Ectodermal cell (in vitro differentiated cells): ENCODE results near the gene CRYGC.
"Not testable (repeated sequence)": the region's sequence is repeated elsewhere in the genome, so short reads cannot be mapped to it uniquely, and the experiment has no call there.

Experiments used
- H3K27ac ChIP-seq: 2 replicates; pipeline ENCODE4 v1.7.0; 2013; ENCODE audit warnings: mild to moderate bottlenecking, low read depth, low read length; ENCODE audit not compliant: insufficient read depth, poor library complexity, severe bottlenecking
- H3K27me3 ChIP-seq: 2 replicates; pipeline ENCODE4 v1.7.0; 2013; ENCODE audit warnings: mild to moderate bottlenecking, low read length; ENCODE audit not compliant: insufficient read depth, control insufficient read depth, poor library complexity, severe bottlenecking
- H3K36me3 ChIP-seq: one replicate; pipeline ENCODE4 v1.7.0; 2013; ENCODE audit warnings: low read length; ENCODE audit not compliant: control insufficient read depth, insufficient read depth
- H3K4me1 ChIP-seq: one replicate; pipeline ENCODE4 v1.7.0; 2013; ENCODE audit warnings: low read length; ENCODE audit not compliant: control insufficient read depth, insufficient read depth
- H3K4me3 ChIP-seq: 2 replicates; pipeline ENCODE4 v1.7.0; 2013; ENCODE audit warnings: low read depth, low read length, control low read depth; ENCODE audit not compliant: insufficient read depth
- H3K9me3 ChIP-seq: 2 replicates; pipeline ENCODE4 v1.7.0; 2013; ENCODE audit warnings: mild to moderate bottlenecking, low read length, moderate library complexity; ENCODE audit not compliant: control insufficient read depth
- WGBS, 2 experiments: methylation state at CpG; one replicate each; pipeline ENCODE4 v1.1.7; 2013; ENCODE audit warnings: missing lambda C conversion rate in 2 of 2; 5-methylcytosine and 5-hydroxymethylcytosine counted together

CRYGC gene

GRCh38 chr2:208138334-208138733, 8.7 kb upstream of the CRYGC start:
- not testable (repeated sequence) for H3K27me3 ChIP-seq, H3K9me3 ChIP-seq, H3K36me3 ChIP-seq, H3K4me1 ChIP-seq, H3K4me3 ChIP-seq, H3K27ac ChIP-seq
- WGBS, 2 experiments: 96 to 98% methylated on average over 7 of the region's 7 CpGs

GRCh38 chr2:208136716-208137094, 7.1 kb upstream of the CRYGC start:
- Histone ChIP-seq H3K36me3 (no peaks in the 10 kb centered on the region), H3K27me3 (no peaks in the 10 kb centered on the region), H3K4me1 (no peaks in the 10 kb centered on the region), H3K9me3 (no peaks in the 10 kb centered on the region), H3K27ac (no peak overlapping the region), H3K4me3 (no peak overlapping the region)
- WGBS, 2 experiments: 91 to 94% methylated on average over 2 of the region's 2 CpGs

GRCh38 chr2:208135794-208136715, 6.4 kb upstream of the CRYGC start:
- no peaks in the 10 kb centered on the region for H3K27me3 ChIP-seq
- H3K36me3 ChIP-seq: no peaks in the 10 kb centered on the region
- H3K4me3 ChIP-seq: no peak overlapping the region
- no peaks in the 10 kb centered on the region for H3K4me1 ChIP-seq
- H3K27ac ChIP-seq: no peak overlapping the region
- WGBS, 2 experiments: 94 to 95% methylated on average over 11 of the region's 11 CpGs
- H3K9me3 ChIP-seq: no peaks in the 10 kb centered on the region

- H3K9me3 ChIP-seq: no peaks in the 10 kb centered on the region
- H3K36me3 ChIP-seq: no peaks in the 10 kb centered on the region
- no peaks in the 10 kb centered on the region for H3K4me1 ChIP-seq
- WGBS, 2 experiments: 62 to 63% methylated on average over 7 of the region's 8 CpGs
- H3K27me3 ChIP-seq: no peaks in the 10 kb centered on the region
- H3K27ac ChIP-seq: no peak overlapping the region
- no peak overlapping the region for H3K4me3 ChIP-seq
Measured at GRCh38 chr2:208134928-208135586, 5.4 kb upstream of the CRYGC start.

GRCh38 chr2:208130712-208131110, 1.1 kb upstream of the CRYGC start:
- WGBS, 2 experiments: 92 to 95% methylated on average over 6 of the region's 6 CpGs
- H3K27ac ChIP-seq: no peak overlapping the region

GRCh38 chr2:208128136-208128535, 1.5 kb downstream of the CRYGC start:
- no peaks in the 10 kb centered on the region for H3K36me3 ChIP-seq
- no peaks in the 10 kb centered on the region for H3K4me1 ChIP-seq
- H3K27me3 ChIP-seq: no peaks in the 10 kb centered on the region
- no peaks in the 10 kb centered on the region for H3K9me3 ChIP-seq
- no peak overlapping the region for H3K27ac ChIP-seq
- WGBS, 2 experiments: 95 to 96% methylated on average over 12 of the region's 12 CpGs
- H3K4me3 ChIP-seq: no peak overlapping the region

More at GRCh38 chr2:208130712-208131110, 1.1 kb upstream of the CRYGC start:
- no peaks in the 10 kb centered on the region for H3K36me3 ChIP-seq
- no peaks in the 10 kb centered on the region for H3K9me3 ChIP-seq
- no peaks in the 10 kb centered on the region for H3K27me3 ChIP-seq
- H3K4me3 ChIP-seq: no peak overlapping the region
- H3K4me1 ChIP-seq: no peaks in the 10 kb centered on the region

GRCh38 chr2:208127090-208127489, 2.5 kb downstream of the CRYGC start:
- Histone ChIP-seq H3K4me1 (no peaks in the 10 kb centered on the region), H3K27me3 (no peaks in the 10 kb centered on the region), H3K4me3 (no peak overlapping the region), H3K27ac (no peak overlapping the region), H3K36me3 (no peaks in the 10 kb centered on the region), H3K9me3 (no peaks in the 10 kb centered on the region)
- 92 to 94% methylated on average over 2 to 4 of the region's 4 CpGs for WGBS, 2 experiments

GRCh38 chr2:208125251-208125650, 4.4 kb downstream of the CRYGC start:
- Histone ChIP-seq H3K4me3 (no peak overlapping the region), H3K9me3 (no peaks in the 10 kb centered on the region), H3K27me3 (no peaks in the 10 kb centered on the region), H3K36me3 (no peaks in the 10 kb centered on the region), H3K4me1 (no peaks in the 10 kb centered on the region), H3K27ac (no peak overlapping the region)
- 87 to 90% methylated on average over 4 of the region's 4 CpGs for WGBS, 2 experiments

- not testable (repeated sequence) for H3K4me3 ChIP-seq, H3K4me1 ChIP-seq
- 80 to 83% methylated on average over 46 of the region's 46 CpGs for WGBS, 2 experiments
Measured at GRCh38 chr2:208124013-208124715, 5.5 kb downstream of the CRYGC start, which contains the start of gene CRYGD. CRYGD (minus strand) TSS chr2:208124524; CDS start chr2:208124473, 51 bp downstream.

GRCh38 chr2:208122248-208122647, 7.4 kb downstream of the CRYGC start:
- Histone ChIP-seq H3K9me3 (no peaks in the 10 kb centered on the region), H3K27ac (no peak overlapping the region)
- 90 to 95% methylated on average over 1 of the region's 1 CpG for WGBS, 2 experiments

More at GRCh38 chr2:208124013-208124715, 5.5 kb downstream of the CRYGC start, which contains the start of gene CRYGD:
- not testable (repeated sequence) for H3K27me3 ChIP-seq, H3K9me3 ChIP-seq, H3K27ac ChIP-seq, H3K36me3 ChIP-seq

More at GRCh38 chr2:208122248-208122647, 7.4 kb downstream of the CRYGC start:
- Histone ChIP-seq H3K4me3 (no peak overlapping the region), H3K27me3 (no peaks in the 10 kb centered on the region), H3K36me3 (no peaks in the 10 kb centered on the region), H3K4me1 (no peaks in the 10 kb centered on the region)
